ENCODE measurements around the gene TP53INP2.

The TP53INP2 gene

GRCh38 chr20:34706302-34706875, 2.2 kb downstream of the TP53INP2 start:
- H3K27ac ChIP-seq (ENCODE audit: low read depth, low read length, severe bottlenecking) = no peak overlapping the region
- no peaks in the 10 kb centered on the region for H3K9me3 ChIP-seq (ENCODE audit: control insufficient read depth, low read length)
- WGBS, 2 experiments (ENCODE audit: insufficient coverage in 2 of 2) = 67% methylated on average over 1 of the region's 1 CpG; no CpG with 5 or more reads in 1 of the 2 experiments
- H3K36me3 ChIP-seq (ENCODE audit: control insufficient read depth, insufficient read depth, low read length) = peaks cover 11% of the 10 kb centered on the region
- peaks cover 27% of the 10 kb centered on the region for H3K4me1 ChIP-seq (ENCODE audit: control insufficient read depth, insufficient read depth, low read length, poor library complexity, severe bottlenecking)
- no peak overlapping the region for H3K4me3 ChIP-seq (ENCODE audit: extremely low read depth, insufficient read depth, low read length, poor library complexity, severe bottlenecking)

GRCh38 chr20:34706912-34707784, 3.0 kb downstream of the TP53INP2 start:
- 78 to 83% methylated on average over 1 to 2 of the region's 3 CpGs for WGBS, 2 experiments (ENCODE audit: insufficient coverage in 2 of 2)
- H3K27ac ChIP-seq (ENCODE audit: low read depth, low read length, severe bottlenecking) = no peak overlapping the region
- H3K9me3 ChIP-seq (ENCODE audit: control insufficient read depth, low read length) = no peaks in the 10 kb centered on the region
- H3K4me1 ChIP-seq (ENCODE audit: control insufficient read depth, insufficient read depth, low read length, poor library complexity, severe bottlenecking) = peaks cover 27% of the 10 kb centered on the region
- H3K4me3 ChIP-seq (ENCODE audit: extremely low read depth, insufficient read depth, low read length, poor library complexity, severe bottlenecking) = no peak overlapping the region
- H3K36me3 ChIP-seq (ENCODE audit: control insufficient read depth, insufficient read depth, low read length) = peaks cover 18% of the 10 kb centered on the region

DNA sequence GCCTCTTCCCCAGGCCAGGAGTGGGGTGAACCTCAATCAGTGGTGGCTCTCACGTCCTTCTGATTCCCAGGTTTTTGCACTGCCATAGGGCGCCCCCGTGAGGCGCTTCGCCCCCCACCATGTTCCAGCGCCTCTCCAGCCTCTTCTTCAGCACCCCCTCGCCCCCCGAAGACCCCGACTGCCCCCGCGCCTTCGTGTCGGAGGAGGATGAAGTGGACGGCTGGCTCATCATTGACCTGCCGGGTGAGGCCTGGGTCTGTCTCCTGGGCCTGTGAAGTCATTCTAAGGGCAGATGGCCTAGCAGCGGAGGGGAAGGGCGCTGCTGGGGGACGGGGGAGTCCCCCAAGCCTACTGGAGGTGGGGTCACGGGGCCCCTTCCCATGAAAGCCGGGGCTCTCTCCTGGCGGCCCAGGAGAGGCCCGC, 4.5 kb downstream of the TP53INP2 start:
- H3K9me3 ChIP-seq (ENCODE audit: control insufficient read depth, low read length) = no peaks in the 10 kb centered on the region
- H3K4me1 ChIP-seq (ENCODE audit: control insufficient read depth, insufficient read depth, low read length, poor library complexity, severe bottlenecking) = peaks cover 38% of the 10 kb centered on the region
- peak overlapping the region; percentile 53 for H3K4me3 ChIP-seq (ENCODE audit: extremely low read depth, insufficient read depth, low read length, poor library complexity, severe bottlenecking)
- peaks cover 30% of the 10 kb centered on the region for H3K36me3 ChIP-seq (ENCODE audit: control insufficient read depth, insufficient read depth, low read length)
- 15% methylated on average over 7 to 11 of the region's 22 CpGs for WGBS, 2 experiments (ENCODE audit: insufficient coverage in 2 of 2)
- peak overlapping the region; percentile 79 for H3K27ac ChIP-seq (ENCODE audit: low read depth, low read length, severe bottlenecking)

- Histone ChIP-seq H3K27ac (ENCODE audit: low read depth, low read length, severe bottlenecking) (peak overlapping the region; percentile 79), H3K4me3 (ENCODE audit: extremely low read depth, insufficient read depth, low read length, poor library complexity, severe bottlenecking) (peak overlapping the region; percentile 53)
Observed at GRCh38 chr20:34709044-34709830, 5.1 kb downstream of the TP53INP2 start.

DNA sequence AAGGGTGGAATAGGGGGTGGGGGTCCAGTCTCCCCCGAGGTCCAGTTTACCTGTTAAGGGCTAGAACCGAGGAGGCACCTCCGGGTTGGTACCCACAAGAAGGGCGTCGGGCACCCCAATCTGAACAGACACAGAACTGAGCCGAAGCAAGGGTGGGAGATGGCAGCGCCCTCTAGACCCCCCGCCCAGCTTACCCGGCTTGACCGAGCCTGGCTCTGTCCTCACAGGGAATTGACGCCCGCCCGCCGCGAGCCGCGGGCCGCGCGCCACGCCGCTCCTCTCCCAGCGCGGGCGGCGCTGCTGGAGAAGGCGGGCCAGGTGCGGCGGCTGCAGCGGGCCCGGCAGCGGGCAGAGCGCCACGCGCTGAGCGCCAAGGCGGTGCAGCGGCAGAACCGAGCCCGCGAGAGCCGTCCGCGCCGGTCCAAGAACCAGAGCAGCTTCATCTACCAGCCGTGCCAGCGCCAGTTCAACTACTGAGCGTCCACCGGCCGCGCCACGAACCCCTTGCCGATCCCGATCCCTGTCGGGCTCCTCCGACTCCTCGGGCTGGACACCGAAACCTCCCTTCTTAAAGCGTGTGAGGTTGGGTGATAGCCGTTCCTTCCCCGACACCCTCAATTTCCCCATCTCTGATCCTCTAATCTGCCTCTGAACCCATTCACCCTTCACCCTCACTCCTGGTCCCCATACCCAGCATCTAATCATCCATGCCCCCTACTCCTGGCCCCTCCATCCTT, 5.9 kb downstream of the TP53INP2 start:
- Histone ChIP-seq H3K9me3 (ENCODE audit: control insufficient read depth, low read length) (no peaks in the 10 kb centered on the region), H3K4me1 (ENCODE audit: control insufficient read depth, insufficient read depth, low read length, poor library complexity, severe bottlenecking) (peaks cover 44% of the 10 kb centered on the region), H3K27ac (ENCODE audit: low read depth, low read length, severe bottlenecking) (peak overlapping the region; percentile 79), H3K4me3 (ENCODE audit: extremely low read depth, insufficient read depth, low read length, poor library complexity, severe bottlenecking) (peak overlapping the region; percentile 53), H3K36me3 (ENCODE audit: control insufficient read depth, insufficient read depth, low read length) (peaks cover 38% of the 10 kb centered on the region)
- WGBS, 2 experiments (ENCODE audit: insufficient coverage in 2 of 2) = 5 to 6% methylated on average over 35 to 57 of the region's 61 CpGs

More at GRCh38 chr20:34709044-34709830, 5.1 kb downstream of the TP53INP2 start:
- 2 to 8% methylated on average over 44 to 49 of the region's 64 CpGs for WGBS, 2 experiments (ENCODE audit: insufficient coverage in 2 of 2)
- peaks cover 32% of the 10 kb centered on the region for H3K36me3 ChIP-seq (ENCODE audit: control insufficient read depth, insufficient read depth, low read length)
- H3K9me3 ChIP-seq (ENCODE audit: control insufficient read depth, low read length) = no peaks in the 10 kb centered on the region
- H3K4me1 ChIP-seq (ENCODE audit: control insufficient read depth, insufficient read depth, low read length, poor library complexity, severe bottlenecking) = peaks cover 44% of the 10 kb centered on the region

DNA sequence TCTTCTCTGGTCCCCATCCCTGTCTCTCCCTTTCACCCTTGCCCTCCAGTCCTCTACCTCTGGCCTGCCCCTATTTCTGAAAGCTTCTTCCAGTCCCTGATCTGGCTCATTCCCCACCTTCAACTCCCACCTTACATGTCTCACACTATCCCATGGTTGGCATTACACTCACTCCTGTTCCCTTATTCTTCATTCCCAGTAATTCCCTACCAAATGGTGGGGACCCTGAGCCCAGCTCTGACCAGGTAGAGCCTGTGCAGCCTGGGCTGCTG, 6.4 kb downstream of the TP53INP2 start:
- Histone ChIP-seq H3K27ac (ENCODE audit: low read depth, low read length, severe bottlenecking) (no peak overlapping the region), H3K36me3 (ENCODE audit: control insufficient read depth, insufficient read depth, low read length) (peaks cover 43% of the 10 kb centered on the region), H3K9me3 (ENCODE audit: control insufficient read depth, low read length) (no peaks in the 10 kb centered on the region), H3K4me3 (ENCODE audit: extremely low read depth, insufficient read depth, low read length, poor library complexity, severe bottlenecking) (peak overlapping the region; percentile 53), H3K4me1 (ENCODE audit: control insufficient read depth, insufficient read depth, low read length, poor library complexity, severe bottlenecking) (peaks cover 39% of the 10 kb centered on the region)

- 88 to 90% methylated on average over 8 to 9 of the region's 9 CpGs for WGBS, 2 experiments (ENCODE audit: insufficient coverage in 2 of 2)
- Histone ChIP-seq H3K36me3 (ENCODE audit: control insufficient read depth, insufficient read depth, low read length) (peaks cover 44% of the 10 kb centered on the region), H3K27ac (ENCODE audit: low read depth, low read length, severe bottlenecking) (no peak overlapping the region), H3K9me3 (ENCODE audit: control insufficient read depth, low read length) (no peaks in the 10 kb centered on the region), H3K4me3 (ENCODE audit: extremely low read depth, insufficient read depth, low read length, poor library complexity, severe bottlenecking) (no peak overlapping the region), H3K4me1 (ENCODE audit: control insufficient read depth, insufficient read depth, low read length, poor library complexity, severe bottlenecking) (peaks cover 33% of the 10 kb centered on the region)
Observed at GRCh38 chr20:34710861-34711574, 6.9 kb downstream of the TP53INP2 start.

- Histone ChIP-seq H3K4me1 (ENCODE audit: control insufficient read depth, insufficient read depth, low read length, poor library complexity, severe bottlenecking) (peaks cover 27% of the 10 kb centered on the region), H3K9me3 (ENCODE audit: control insufficient read depth, low read length) (no peaks in the 10 kb centered on the region), H3K4me3 (ENCODE audit: extremely low read depth, insufficient read depth, low read length, poor library complexity, severe bottlenecking) (no peak overlapping the region), H3K36me3 (ENCODE audit: control insufficient read depth, insufficient read depth, low read length) (peaks cover 49% of the 10 kb centered on the region), H3K27ac (ENCODE audit: low read depth, low read length, severe bottlenecking) (no peak overlapping the region)
- WGBS, 2 experiments (ENCODE audit: insufficient coverage in 2 of 2) = 93 to 100% methylated on average over 2 to 3 of the region's 3 CpGs
Observed at GRCh38 chr20:34711813-34712430, 7.8 kb downstream of the TP53INP2 start.

DNA sequence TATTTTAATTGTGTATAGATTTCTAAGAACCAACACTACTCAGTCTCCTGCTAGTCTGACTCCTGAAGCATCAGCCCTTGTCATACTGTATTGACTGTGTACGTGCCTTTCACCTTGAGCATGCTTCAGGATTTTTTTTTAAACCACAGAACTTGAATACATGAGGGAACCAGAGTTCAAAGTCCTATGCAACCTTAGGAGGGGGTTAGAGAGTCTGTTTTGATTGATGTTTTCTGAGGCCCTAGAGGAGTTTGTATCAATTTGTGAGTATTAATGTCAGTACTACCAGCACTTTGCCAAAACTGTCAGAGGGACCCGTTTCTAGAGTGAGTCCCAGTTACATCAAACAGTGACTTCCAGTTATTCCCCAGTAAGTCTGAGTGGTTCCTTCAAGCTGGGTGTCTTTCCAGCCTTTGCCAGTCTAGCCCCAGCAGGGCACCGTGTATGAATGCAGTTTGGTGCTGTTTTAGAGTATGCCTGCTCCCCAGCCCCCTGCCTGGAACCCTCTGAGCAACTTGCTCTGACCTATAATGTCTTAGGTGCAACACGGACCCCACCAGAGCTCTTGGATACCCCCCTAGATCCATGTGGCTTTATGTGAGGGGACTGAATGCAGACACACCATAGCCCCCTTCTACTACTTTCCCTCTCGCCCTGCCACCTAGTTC, 8.5 kb downstream of the TP53INP2 start:
- 93 to 96% methylated on average over 2 to 3 of the region's 5 CpGs for WGBS, 2 experiments (ENCODE audit: insufficient coverage in 2 of 2)
- Histone ChIP-seq H3K9me3 (ENCODE audit: control insufficient read depth, low read length) (no peaks in the 10 kb centered on the region), H3K4me3 (ENCODE audit: extremely low read depth, insufficient read depth, low read length, poor library complexity, severe bottlenecking) (no peak overlapping the region), H3K27ac (ENCODE audit: low read depth, low read length, severe bottlenecking) (peak overlapping the region; percentile 74), H3K4me1 (ENCODE audit: control insufficient read depth, insufficient read depth, low read length, poor library complexity, severe bottlenecking) (peaks cover 27% of the 10 kb centered on the region), H3K36me3 (ENCODE audit: control insufficient read depth, insufficient read depth, low read length) (peaks cover 53% of the 10 kb centered on the region)

Measured in mesodermal cell (in vitro differentiated cells).